ENCODE results near the gene C1S.

DNA sequence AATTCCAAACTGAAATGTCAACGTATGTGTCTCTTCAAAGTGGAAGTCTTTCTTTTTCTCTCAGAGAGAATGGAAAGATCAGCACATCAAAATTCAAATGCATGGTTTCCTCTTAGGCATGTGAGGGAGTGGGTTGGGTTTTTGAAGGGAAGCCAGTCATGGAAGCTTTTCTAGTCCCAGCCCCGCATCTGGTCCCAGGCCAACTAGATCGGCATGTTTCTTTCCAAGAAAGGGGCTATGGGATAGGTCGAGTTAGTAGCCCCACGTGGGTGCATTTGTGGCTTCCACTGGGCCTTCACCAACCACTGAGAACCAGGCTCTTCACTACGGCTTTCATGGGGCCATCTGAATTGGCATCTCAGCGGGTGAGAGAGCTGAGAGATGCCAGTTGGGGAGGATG lies 6.6 kb downstream of the C1S start:
- TF ChIP-seq, protein P1, sequence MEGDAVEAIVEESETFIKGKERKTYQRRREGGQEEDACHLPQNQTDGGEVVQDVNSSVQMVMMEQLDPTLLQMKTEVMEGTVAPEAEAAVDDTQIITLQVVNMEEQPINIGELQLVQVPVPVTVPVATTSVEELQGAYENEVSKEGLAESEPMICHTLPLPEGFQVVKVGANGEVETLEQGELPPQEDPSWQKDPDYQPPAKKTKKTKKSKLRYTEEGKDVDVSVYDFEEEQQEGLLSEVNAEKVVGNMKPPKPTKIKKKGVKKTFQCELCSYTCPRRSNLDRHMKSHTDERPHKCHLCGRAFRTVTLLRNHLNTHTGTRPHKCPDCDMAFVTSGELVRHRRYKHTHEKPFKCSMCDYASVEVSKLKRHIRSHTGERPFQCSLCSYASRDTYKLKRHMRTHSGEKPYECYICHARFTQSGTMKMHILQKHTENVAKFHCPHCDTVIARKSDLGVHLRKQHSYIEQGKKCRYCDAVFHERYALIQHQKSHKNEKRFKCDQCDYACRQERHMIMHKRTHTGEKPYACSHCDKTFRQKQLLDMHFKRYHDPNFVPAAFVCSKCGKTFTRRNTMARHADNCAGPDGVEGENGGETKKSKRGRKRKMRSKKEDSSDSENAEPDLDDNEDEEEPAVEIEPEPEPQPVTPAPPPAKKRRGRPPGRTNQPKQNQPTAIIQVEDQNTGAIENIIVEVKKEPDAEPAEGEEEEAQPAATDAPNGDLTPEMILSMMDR (IDR thresholded peaks at IDR 0.05): no peak
- TF ChIP-seq POLR2A (IDR thresholded peaks at IDR 0.05): no peak
